ENCODE measurements around the gene POLE3. TPM values are rescaled to one million over a fixed set of nuclear protein-coding genes. Genes with fewer than 3 reads are reported as not detected.

Gene POLE3
- total and polyA plus RNA-seq, 9 of the 15 experiments (the other 6 are each of a cell fraction or from before 2014, with no cell fraction given), result 52.6 to 179 (median 110) TPM

GRCh38 chr9:113426701-113427100, 16.2 kb upstream of the POLE3 start (continued):
- no peak for TF ChIP-seq ZNF277 (CRISPR knock-in tag; IDR thresholded peaks at IDR 0.05; ENCODE audit: borderline replicate concordance)
- no peak for TF ChIP-seq ZBTB26 (CRISPR knock-in tag; IDR thresholded peaks at IDR 0.05)
- TF ChIP-seq BRF1 (IDR thresholded peaks at IDR 0.05; ENCODE audit: borderline replicate concordance, extremely low read depth, insufficient read length), result no peak
- no peak for TF ChIP-seq ZNF121 (CRISPR knock-in tag; conservative IDR thresholded peaks at IDR 0.05)
- TF ChIP-seq TGIF2 (CRISPR knock-in tag; IDR thresholded peaks at IDR 0.05), result no peak

- Histone ChIP-seq H3K4me2 (ENCODE audit: insufficient read depth, low read length) (no peak overlapping the region), H3K27me3 (ENCODE audit: control insufficient read depth in 2 of 2, insufficient read depth in 2 of 2, low read length in 2 of 2) (peaks cover 10 to 13% of the 10 kb centered on the region in 2 experiments; a peak in 3 of 5 replicates), H3K4me1 (replicated peaks in 1 of 2; ENCODE audit: control insufficient read depth in 2 of 2, insufficient read depth in 2 of 2, low read length in 2 of 2) (no peaks in the 10 kb centered on the region), H2AFZ (ENCODE audit: low read depth, low read length) (no peak overlapping the region), H3K9ac (ENCODE audit: insufficient read depth in 1 of 2, low read depth in 2 of 2, low read length in 2 of 2) (no peak overlapping the region; a peak in 1 of 4 replicates), H3K9me1 (ENCODE audit: control insufficient read depth, insufficient read depth, low read length) (no peaks in the 10 kb centered on the region), H3K36me3 (ENCODE audit: control insufficient read depth, insufficient read depth, low read length) (no peaks in the 10 kb centered on the region), H3K9me3 (replicated peaks; ENCODE audit: control insufficient read depth, insufficient read depth, low read depth, low read length) (no peaks in the 10 kb centered on the region), H4K20me1 (replicated peaks; ENCODE audit: control insufficient read depth, insufficient read depth, low read length) (no peaks in the 10 kb centered on the region), H3K27ac (ENCODE audit: extremely low read depth, low read depth, low read length) (no peak overlapping the region), H3K79me2 (ENCODE audit: control insufficient read depth, insufficient read depth, low read length) (no peaks in the 10 kb centered on the region), H3K4me3 (no peak overlapping the region)
- no peak for FAIRE-seq
- ChIA-PET CTCF (ENCODE audit: low intra/inter-chr PET ratio) (no interaction called here), POLR2A (interaction anchor here (2.0 kb wide), 1 partner anchor 13 kb away, joined by 5 read pairs; no protein-coding TSS in a partner anchor)
- WGBS (ENCODE audit: insufficient coverage, low coverage, missing lambda C conversion rate), result 0% methylated on average over 2 of the region's 2 CpGs
- no peak for ATAC-seq
- no peak for DNase-seq (ENCODE audit: extremely low read depth in 1 of 4, low spot score in 3 of 4)
- in situ Hi-C loops (cut with MboI), result no loop called here
- intact Hi-C loops (cut with micrococcal nuclease), result no loop called here
- BruUV-seq (replicated peaks), result no TSS peak
- TF ChIP-seq ZBTB33 (CRISPR knock-in tag; IDR thresholded peaks at IDR 0.05) (no peak), KAT2B (IDR thresholded peaks at IDR 0.05; ENCODE audit: low read depth, low read length) (no peak)
Observed at GRCh38 chr9:113425072-113425471, 14.6 kb upstream of the POLE3 start.
